Heart right ventricle (tissue), 16 donors: Measurements from ENCODE around the gene CD34. TPM values are rescaled to one million over a fixed set of nuclear protein-coding genes. Genes with fewer than 3 reads are reported as not detected.

ENCODE experiments used
- ATAC-seq, 8 donors: fragments of 200-7000 bp; cut with Tn5 transposase; one replicate each; pipeline ENCODE4 v1.9.1; 2020; ENCODE audit warnings: mild to moderate bottlenecking in 8 of 8, moderate library complexity in 8 of 8, moderate number of reproducible peaks in 1 of 8
- DNase-seq, 2 donors: peaks; one replicate each; pipeline ENCODE4 v3.0.0-alpha.2; 2020
- H3K27ac ChIP-seq, 10 donors: fragments of 200-600 bp; sonication (generic) in 2 of 10; one replicate each; pipeline versions ENCODE4 v1.5.0 to v1.8.0; 2020 to 2022; ENCODE audit warnings: mild to moderate bottlenecking in 3 of 10
- H3K27me3 ChIP-seq, 7 donors: fragments of 200-600 bp; one replicate each; pipeline ENCODE4 v1.8.0; 2021 to 2022; ENCODE audit warnings: mild to moderate bottlenecking in 2 of 7
- H3K36me3 ChIP-seq, 9 donors: fragments of 200-600 bp; sonication (generic) in 1 of 9; one replicate each; pipeline versions ENCODE4 v1.5.0 to v1.8.0; 2020 to 2022; ENCODE audit warnings: mild to moderate bottlenecking in 2 of 9
- H3K4me1 ChIP-seq, 9 donors: fragments of 200-600 bp; sonication (generic) in 1 of 9; one replicate each; pipeline versions ENCODE4 v1.5.0 to v1.8.0; 2020 to 2022; ENCODE audit warnings: mild to moderate bottlenecking in 4 of 9
- H3K4me3 ChIP-seq, 10 donors: fragments of 200-600 bp; sonication (generic) in 2 of 10; one replicate each; pipeline versions ENCODE4 v1.5.0 to v1.8.0; 2020 to 2022; ENCODE audit warnings: mild to moderate bottlenecking in 7 of 10, moderate library complexity in 2 of 10
- H3K9me3 ChIP-seq, 11 donors: fragments of 200-600 bp in 10 of 11; sonication (generic) in 2 of 11; one replicate each; pipeline versions ENCODE4 v1.5.0 to v1.8.0; 2013 to 2022; ENCODE audit warnings: mild to moderate bottlenecking in 2 of 11, control low read depth in 1 of 11, moderate library complexity in 1 of 11
- CTCF ChIP-seq, 9 donors: fragments of 200-600 bp; sonication (generic) in 2 of 9; IDR thresholded peaks; one replicate each; pipeline versions ENCODE4 v1.5.0 to v1.8.0; 2021 to 2022; ENCODE audit warnings: antibody characterized with exemption in 9 of 9, mild to moderate bottlenecking in 5 of 9, moderate library complexity in 1 of 9
- WGBS, 2 donors: extraction: QIAGEN DNeasy Blood & Tissue Kit; methylation state at CpG; one replicate each; pipeline ENCODE4 v1.1.7; 2013; ENCODE audit warnings: inconsistent platforms in 1 of 2; 5-methylcytosine and 5-hydroxymethylcytosine counted together
- intact Hi-C, 10 donors: fragments of 100-400 bp; cut with DNase I; formaldehyde crosslinking; loops; one replicate each; pipeline versions ENCODE4 v1.11.1 to v1.14.2; 2022
- polyA plus RNA-seq, 2 donors: library from polyadenylated mRNA; stranded (reverse); fragments of 200-250 nt; gene quantifications; one replicate each; pipeline ENCODE4 v1.2.3, GENCODE V29; 2013
- total RNA-seq, 10 donors: library from RNA; stranded (reverse); fragmentation: NEBNext Ultra II Directional in 3 of 10; extraction: Animal tissue kit (Norgen Biotek cat#: 25700) in 3 of 10; gene quantifications; one replicate each; pipeline versions ENCODE4 v1.2.1 to v1.2.4, GENCODE V29; 2021 to 2023
- donor health status: Arrhythmogenic right ventricular cardiomyopathy.
- donor health status: ischemic (EF 13 %, LVEDD 7.1; RV severe dilation, severe dysfunction).
- donor health status: healthy with polysubstance abuse.
- donor health status: DM: no; HTN: yes; CAD: no.
- donor health status: DM: no; HTN: no; CAD: no.
- donor health status: ischemic (EF 25% LVEDD 6.9; RV normal size, moderate dysfunction).
- donor health status: ischemic (EF 25% LVEDD 5.7; RV mildly dilated, moderate dysfunction).
- donor health status: healthy.
- donor health status: DM: yes; HTN: yes; CAD: no.
- donor health status: Ischemic cardiomyopathy.
- donor health status: ischemic (EF 35%, LVEDD 5.7; RV mildly dilated, moderate dysfunction).
- donor health status: nonischemic (EF 11% LVEDD 7.7; RV severe dilation, severe dysfunction).
- donor health status: DM: yes; HTN: yes; CAD: no.
- donor health status: PGD.
- donor health status: ischemic (EF 29% LVEDD 5.4; RV normal size, mild dysfunction).
- donor health status: nonischemic (EF 23%, LVEDD 6.1; RV moderate dilation, normal function).

CD34 gene
- total and polyA plus RNA-seq, 12 donors, result 38.8 to 97.0 (median 52.8) TPM

- no peak for TF ChIP-seq CTCF (IDR thresholded peaks at IDR 0.05)
- H3K4me3 ChIP-seq, result no peak overlapping the region
- H3K9me3 ChIP-seq, result peaks cover 0 to 9% (median 0%) of the 10 kb centered on the region in 11 donors
- H3K27me3 ChIP-seq, result peaks cover 0 to 1% (median 0%) of the 10 kb centered on the region in 7 donors
- H3K27ac ChIP-seq, result peak overlapping the region in 2 of 10 donors; percentile 3 to 13
- DNase-seq (no peak), ATAC-seq (no peak)
- intact Hi-C loops, result no loop called here
- WGBS, 2 donors, result 46 to 53% methylated on average over 4 of the region's 4 CpGs
- no peaks in the 10 kb centered on the region for H3K36me3 ChIP-seq
- peaks cover 0 to 54% (median 16%) of the 10 kb centered on the region in 9 donors for H3K4me1 ChIP-seq
Measured at GRCh38 chr1:207952617-207953542, 42.0 kb upstream of the CD34 start.

DNA sequence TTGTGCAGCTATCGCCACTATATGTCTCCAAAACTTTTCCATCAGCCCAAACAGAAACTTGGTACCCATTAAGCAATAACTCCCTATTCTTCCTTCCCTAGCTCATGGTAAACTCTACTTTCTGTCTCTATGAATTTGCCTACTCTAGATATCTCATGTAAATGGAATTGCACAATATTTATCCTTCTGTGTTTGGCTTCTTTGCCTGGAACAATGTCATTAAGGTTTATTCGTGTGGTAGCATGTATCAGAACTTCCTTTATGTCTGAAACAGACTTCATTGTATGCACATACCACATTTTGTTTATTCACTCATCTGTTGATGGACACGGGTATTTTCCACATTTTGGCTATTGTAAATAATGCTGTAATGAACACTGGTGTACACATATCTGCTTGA lies 40.7 kb upstream of the CD34 start:
- intact Hi-C loops, result no loop called here
- ATAC-seq (no peak), DNase-seq (no peak)
- no peak for TF ChIP-seq CTCF (IDR thresholded peaks at IDR 0.05)
- Histone ChIP-seq H3K9me3 (peaks cover 0 to 9% (median 0%) of the 10 kb centered on the region in 11 donors), H3K36me3 (no peaks in the 10 kb centered on the region), H3K27me3 (no peaks in the 10 kb centered on the region), H3K4me1 (peaks cover 0 to 41% (median 14%) of the 10 kb centered on the region in 9 donors), H3K4me3 (no peak overlapping the region), H3K27ac (no peak overlapping the region)
- WGBS, 2 donors, result 80 to 84% methylated on average over 3 of the region's 3 CpGs

DNA sequence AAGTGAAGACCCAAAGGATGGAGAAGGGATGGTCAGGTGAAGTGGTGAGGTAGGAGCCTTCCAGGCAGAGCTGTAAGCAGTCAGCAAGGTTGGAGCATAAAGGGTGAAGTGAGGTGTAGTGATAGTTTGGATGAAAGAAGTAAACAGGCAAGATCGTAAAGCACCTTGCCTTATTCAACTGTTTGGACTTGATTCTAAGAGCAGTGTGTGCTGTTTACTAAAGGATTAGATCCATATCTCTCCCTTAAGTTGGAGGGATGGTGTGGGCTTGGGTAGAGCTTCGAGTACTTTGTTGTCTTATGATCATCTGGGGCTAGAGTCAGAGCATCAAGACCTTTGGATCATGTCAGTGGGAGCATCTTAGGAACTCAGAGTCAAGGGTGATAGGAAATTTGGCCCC lies 39.8 kb upstream of the CD34 start:
- intact Hi-C loops, result no loop called here
- 45 to 57% methylated on average over 2 of the region's 2 CpGs for WGBS, 2 donors
- no peak for TF ChIP-seq CTCF (IDR thresholded peaks at IDR 0.05)
- ATAC-seq (no peak), DNase-seq (no peak)
- Histone ChIP-seq H3K27me3 (no peaks in the 10 kb centered on the region), H3K4me3 (no peak overlapping the region), H3K9me3 (peaks cover 0 to 9% (median 0%) of the 10 kb centered on the region in 11 donors), H3K4me1 (peaks cover 0 to 33% (median 14%) of the 10 kb centered on the region in 9 donors), H3K36me3 (no peaks in the 10 kb centered on the region), H3K27ac (peak overlapping the region in 7 of 10 donors; percentile 20 to 77 (median 50))

DNA sequence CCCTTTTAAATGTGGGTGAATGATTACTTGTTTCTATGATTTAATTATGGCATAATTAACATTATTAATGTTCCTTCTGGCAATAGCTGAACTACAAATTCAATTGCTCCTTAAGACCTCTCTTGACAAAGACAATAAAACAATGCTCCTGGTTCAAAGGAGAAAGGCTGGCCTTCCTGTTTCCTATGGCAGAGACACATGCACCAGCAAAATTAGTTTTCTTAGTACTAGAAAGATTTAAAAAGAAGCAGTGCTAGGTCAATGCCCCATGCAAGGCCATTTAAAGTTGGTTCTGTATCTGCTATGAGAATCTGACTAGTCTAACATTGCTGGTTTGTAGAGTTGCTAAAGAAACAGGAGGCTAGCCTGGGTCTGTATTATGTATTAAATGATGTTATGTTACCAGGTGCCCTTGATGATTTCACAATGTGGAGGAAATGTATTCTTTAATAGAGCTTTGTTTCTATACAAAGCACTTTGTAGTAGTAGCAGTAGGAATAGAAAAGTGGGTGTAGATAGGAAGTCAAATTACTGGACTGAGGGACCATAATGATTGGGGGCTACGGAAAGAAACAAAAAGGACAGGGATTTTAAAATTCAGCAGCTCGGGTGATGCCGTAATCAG lies 38.8 kb upstream of the CD34 start:
- no peaks in the 10 kb centered on the region for H3K36me3 ChIP-seq
- H3K4me3 ChIP-seq, result no peak overlapping the region
- peaks cover 0 to 33% (median 14%) of the 10 kb centered on the region in 9 donors for H3K4me1 ChIP-seq
- intact Hi-C loops, result no loop called here
- no peaks in the 10 kb centered on the region for H3K27me3 ChIP-seq
- 70 to 72% methylated on average over 3 of the region's 3 CpGs for WGBS, 2 donors
- H3K27ac ChIP-seq, result peak overlapping the region in 8 of 10 donors; percentile 20 to 77 (median 52)
- H3K9me3 ChIP-seq, result peaks cover 0 to 9% (median 0%) of the 10 kb centered on the region in 11 donors
- no peak for TF ChIP-seq CTCF (IDR thresholded peaks at IDR 0.05)
- DNase-seq (no peak), ATAC-seq (peak in 7 of 8 donors; percentile 31 to 88 (median 55))
